Fibroblast of lung (primary cell): ENCODE results near the gene USP6. TPM values are rescaled to one million over a fixed set of nuclear protein-coding genes. Genes with fewer than 3 reads are reported as not detected.
A peak's percentile ranks its signal among the peaks of the same experiment; 100 is the strongest.

Source experiments
- DNase-seq, 2 donors: peaks; one replicate each; pipeline versions ENCODE4 v3.0.0 to v3.0.0-alpha.2; 2010; ENCODE audit warnings: low read depth in 2 of 2
- H2AFZ ChIP-seq: 2 replicates; pipeline ENCODE4 v1.5.1; 2012; ENCODE audit warnings: low read length, control low read depth, inconsistent platforms
- H3K27ac ChIP-seq: 2 replicates; pipeline ENCODE4 v1.5.1; 2011; ENCODE audit warnings: low read length, control low read depth; ENCODE audit not compliant: insufficient read depth
- H3K27me3 ChIP-seq: 2 replicates; pipeline ENCODE4 v1.5.1; 2011; ENCODE audit warnings: mild to moderate bottlenecking, low read length; ENCODE audit not compliant: control insufficient read depth, insufficient read depth
- H3K36me3 ChIP-seq: 2 replicates; pipeline ENCODE4 v1.5.1; 2011; ENCODE audit warnings: low read length; ENCODE audit not compliant: control insufficient read depth, insufficient read depth
- H3K4me1 ChIP-seq: 2 replicates; pipeline ENCODE4 v1.5.1; 2011; ENCODE audit warnings: low read length; ENCODE audit not compliant: control insufficient read depth, insufficient read depth; ENCODE audit errors: extremely low read depth
- H3K4me2 ChIP-seq: 2 replicates; pipeline ENCODE4 v1.5.1; 2011; ENCODE audit warnings: low read length, control low read depth; ENCODE audit not compliant: insufficient read depth; ENCODE audit errors: extremely low read depth
- H3K4me3 ChIP-seq, 4 experiments: fragments of 200-600 bp in 1 of 4; sonication (generic) in 1 of 4; replicated peaks in 1 of 4; 2 replicates each; pipeline ENCODE4 v1.5.1; 2011 to 2016; ENCODE audit warnings: low read length in 4 of 4, low read depth in 3 of 4, mild to moderate bottlenecking in 3 of 4, control low read depth in 2 of 4, inconsistent platforms in 1 of 4, mixed read lengths in 1 of 4; ENCODE audit not compliant: insufficient read depth in 1 of 4; ENCODE audit errors: control extremely low read depth in 1 of 4
- H3K79me2 ChIP-seq: 2 replicates; pipeline ENCODE4 v1.5.1; 2012; ENCODE audit warnings: mild to moderate bottlenecking, low read length, inconsistent platforms; ENCODE audit not compliant: control insufficient read depth, insufficient read depth
- H3K9ac ChIP-seq: 2 replicates; pipeline ENCODE4 v1.5.1; 2011; ENCODE audit warnings: mild to moderate bottlenecking, low read length, control low read depth; ENCODE audit not compliant: insufficient read depth
- H3K9me3 ChIP-seq: 2 replicates; pipeline ENCODE4 v1.5.1; 2012; ENCODE audit warnings: low read depth, low read length; ENCODE audit not compliant: control insufficient read depth, insufficient read depth
- H4K20me1 ChIP-seq: 2 replicates; pipeline ENCODE4 v1.5.1; 2011; ENCODE audit warnings: low read length; ENCODE audit not compliant: control insufficient read depth, insufficient read depth; ENCODE audit errors: extremely low read depth
- EZH2 ChIP-seq: IDR thresholded peaks from 2 replicates; pipeline ENCODE4 v1.5.1; 2012; ENCODE audit warnings: low read length, control low read depth, mild to moderate bottlenecking; ENCODE audit errors: missing control alignments
- polyA plus RNA-seq, 2 donors: library from polyadenylated mRNA; depleted of rRNA in 1 of 2; stranded (reverse) in 1 of 2; unstranded in 1 of 2; fragments of >200 nt; gene quantifications; 2 replicates each; pipeline ENCODE4 v1.2.1, GENCODE V29; 2011 to 2012; ENCODE audit warnings: missing spikeins in 1 of 2
- total RNA-seq: library from RNA; depleted of rRNA; stranded (reverse); fragments of >200 nt; gene quantifications from 2 replicates; pipeline ENCODE4 v1.2.1, GENCODE V29; 2014
- TF ChIP-seq, protein P1 (sequence below), 2 donors: IDR thresholded peaks in 1 of 2; conservative IDR thresholded peaks in 1 of 2; 1 replicate in 1 of 2; 2 replicates in 1 of 2; pipeline ENCODE4 v1.5.1; 2011 to 2012; ENCODE audit warnings: low read length in 2 of 2, control low read depth in 1 of 2, inconsistent platforms in 1 of 2, low read depth in 1 of 2, mild to moderate bottlenecking in 1 of 2

Gene USP6
- total and polyA plus RNA-seq, 2 donors (not counting 1 experiment from before 2014, with no cell fraction given), result 0.01 TPM; not detected in 1

DNA sequence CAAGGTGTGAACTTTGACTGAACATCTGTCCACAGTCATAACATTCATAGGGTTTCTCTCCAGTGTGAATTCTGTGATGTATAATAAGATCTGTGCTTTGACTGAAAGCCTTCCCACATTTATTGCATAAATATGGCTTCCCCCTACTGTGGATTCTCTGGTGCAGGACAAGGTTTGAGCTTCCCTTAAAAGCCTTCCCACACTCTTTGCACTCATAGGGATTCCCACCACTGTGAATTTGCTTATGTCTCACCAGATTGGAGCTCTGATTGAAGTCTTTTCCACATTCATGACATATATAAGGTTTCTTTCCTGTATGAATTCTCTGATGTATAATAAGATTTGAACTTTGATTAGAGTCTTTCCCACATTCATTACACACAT is 67.6 kb downstream of the USP6 start:
- no peak for DNase-seq
- Histone ChIP-seq H2AFZ (no peak overlapping the region), H3K9me3 (peaks cover 6% of the 10 kb centered on the region), H3K36me3 (no peaks in the 10 kb centered on the region), H3K4me2 (no peak overlapping the region), H3K27me3 (no peaks in the 10 kb centered on the region), H3K4me3 (no peak overlapping the region), H3K79me2 (no peaks in the 10 kb centered on the region), H4K20me1 (no peaks in the 10 kb centered on the region), H3K4me1 (no peaks in the 10 kb centered on the region), H3K27ac (no peak overlapping the region), H3K9ac (no peak overlapping the region)
- TF ChIP-seq, protein P1, sequence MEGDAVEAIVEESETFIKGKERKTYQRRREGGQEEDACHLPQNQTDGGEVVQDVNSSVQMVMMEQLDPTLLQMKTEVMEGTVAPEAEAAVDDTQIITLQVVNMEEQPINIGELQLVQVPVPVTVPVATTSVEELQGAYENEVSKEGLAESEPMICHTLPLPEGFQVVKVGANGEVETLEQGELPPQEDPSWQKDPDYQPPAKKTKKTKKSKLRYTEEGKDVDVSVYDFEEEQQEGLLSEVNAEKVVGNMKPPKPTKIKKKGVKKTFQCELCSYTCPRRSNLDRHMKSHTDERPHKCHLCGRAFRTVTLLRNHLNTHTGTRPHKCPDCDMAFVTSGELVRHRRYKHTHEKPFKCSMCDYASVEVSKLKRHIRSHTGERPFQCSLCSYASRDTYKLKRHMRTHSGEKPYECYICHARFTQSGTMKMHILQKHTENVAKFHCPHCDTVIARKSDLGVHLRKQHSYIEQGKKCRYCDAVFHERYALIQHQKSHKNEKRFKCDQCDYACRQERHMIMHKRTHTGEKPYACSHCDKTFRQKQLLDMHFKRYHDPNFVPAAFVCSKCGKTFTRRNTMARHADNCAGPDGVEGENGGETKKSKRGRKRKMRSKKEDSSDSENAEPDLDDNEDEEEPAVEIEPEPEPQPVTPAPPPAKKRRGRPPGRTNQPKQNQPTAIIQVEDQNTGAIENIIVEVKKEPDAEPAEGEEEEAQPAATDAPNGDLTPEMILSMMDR (conservative IDR thresholded peaks at IDR 0.05 in 1 of 2, IDR thresholded peaks at IDR 0.05 in 1 of 2; ENCODE audit: low read depth in 1 of 2, low read length in 2 of 2), result no peak
- TF ChIP-seq EZH2, result no peak

DNA sequence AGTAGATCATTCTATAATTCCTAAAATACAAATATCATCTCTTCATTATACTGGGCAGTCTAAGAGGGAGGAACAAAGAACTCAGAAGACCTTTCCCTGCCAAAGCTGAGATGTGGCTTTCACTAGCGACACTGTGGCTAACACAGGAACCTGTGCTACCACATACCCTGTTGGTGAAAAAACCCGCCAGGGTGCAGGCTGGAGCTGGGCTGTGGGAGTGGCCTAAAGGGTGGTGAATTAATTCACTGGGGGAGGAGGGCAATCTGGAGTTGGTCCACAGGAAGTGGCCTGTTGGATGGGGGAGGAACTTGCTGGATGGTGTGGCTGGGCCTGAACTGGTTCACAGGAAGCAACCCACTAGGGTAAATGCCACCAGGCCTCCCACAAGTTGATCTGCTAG is 68.5 kb downstream of the USP6 start:
- Histone ChIP-seq H3K9me3 (peaks cover 6% of the 10 kb centered on the region), H3K4me2 (no peak overlapping the region), H3K36me3 (no peaks in the 10 kb centered on the region), H3K27me3 (no peaks in the 10 kb centered on the region), H3K4me3 (no peak overlapping the region), H3K79me2 (no peaks in the 10 kb centered on the region), H3K27ac (no peak overlapping the region), H2AFZ (no peak overlapping the region), H4K20me1 (no peaks in the 10 kb centered on the region), H3K9ac (no peak overlapping the region), H3K4me1 (no peaks in the 10 kb centered on the region)
- no peak for DNase-seq
- no peak for TF ChIP-seq EZH2
- TF ChIP-seq, protein P1 (conservative IDR thresholded peaks at IDR 0.05 in 1 of 2, IDR thresholded peaks at IDR 0.05 in 1 of 2; ENCODE audit: low read depth in 1 of 2, low read length in 2 of 2), result no peak

DNA sequence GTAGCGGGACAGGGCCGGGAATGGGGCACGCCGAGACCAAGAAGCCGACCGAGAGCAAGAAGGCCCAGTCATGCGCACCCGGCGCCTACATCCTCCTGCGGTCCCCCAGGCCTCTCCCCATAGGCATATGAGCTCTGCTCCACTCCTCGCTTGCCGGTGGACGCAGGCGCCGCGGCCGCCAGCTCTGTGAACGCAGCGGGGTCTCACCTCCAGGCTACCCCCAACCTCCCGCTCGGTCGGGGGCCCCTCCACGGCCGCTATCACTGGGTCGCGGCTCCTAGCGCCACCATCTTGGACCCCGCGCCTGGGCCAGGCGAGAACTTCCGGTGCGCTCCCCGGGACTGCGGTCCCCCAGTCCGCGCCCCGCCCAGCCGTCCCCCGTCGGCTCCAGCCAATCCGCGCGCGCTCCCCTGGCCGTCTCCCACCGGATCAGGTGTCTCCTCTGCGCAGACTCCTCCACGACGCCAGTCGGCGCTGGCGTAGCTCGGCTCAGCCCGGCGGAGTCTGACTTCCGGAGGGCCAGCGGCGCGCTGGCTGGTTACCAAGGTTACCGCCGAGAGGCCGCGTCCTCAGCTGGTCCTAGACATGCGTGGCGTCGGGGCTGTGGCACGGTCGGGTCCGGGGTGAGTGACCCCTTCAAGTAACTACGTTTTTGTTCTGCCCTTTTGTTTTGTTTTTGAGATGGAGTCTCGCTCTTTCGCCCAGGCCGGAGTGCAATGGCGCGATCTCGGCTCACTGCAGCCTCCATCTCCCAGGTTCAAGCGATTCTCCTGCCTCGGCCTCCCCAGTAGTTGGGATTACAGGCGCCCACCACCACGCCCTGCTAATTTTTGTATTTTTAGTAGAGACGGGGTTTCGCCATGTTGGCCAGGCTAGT is 75.9 kb downstream of the USP6 start, which contains the start of gene ZNF594:
TSS of gene ZNF594 (minus strand) at position 328 of the 877 bp plus-strand sequence. CDS start 7,612 bp downstream, outside the sequence.
- TF ChIP-seq EZH2, result no peak
- TF ChIP-seq, protein P1 (conservative IDR thresholded peaks at IDR 0.05 in 1 of 2, IDR thresholded peaks at IDR 0.05 in 1 of 2; ENCODE audit: low read depth in 1 of 2, low read length in 2 of 2), result peak; percentile 58 to 63
- Histone ChIP-seq H3K4me3 (peak within 1 kb of the TSS; percentile 85 to 97 (median 91)), H3K27me3 (no peaks in the 10 kb centered on the region), H3K36me3 (no peaks in the 10 kb centered on the region), H4K20me1 (no peaks in the 10 kb centered on the region), H3K9ac (peak within 1 kb of the TSS; percentile 95), H3K4me2 (peak within 1 kb of the TSS; percentile 93), H3K79me2 (peaks cover 4% of the 10 kb centered on the region), H3K27ac (peak within 1 kb of the TSS; percentile 83), H3K9me3 (no peaks in the 10 kb centered on the region), H3K4me1 (peaks cover 2% of the 10 kb centered on the region), H2AFZ (peak within 1 kb of the TSS; percentile 92)
- peak; percentile 96 for DNase-seq
